ENCODE data around the gene EHD4.

- TF ChIP-seq CTCF (IDR thresholded peaks at IDR 0.05) = no peak
- TF ChIP-seq POLR2AphosphoS5 (IDR thresholded peaks at IDR 0.05; ENCODE audit: insufficient read depth in 1 of 2, low read depth in 1 of 2) = no peak
- no peak for TF ChIP-seq POLR2A (IDR thresholded peaks at IDR 0.05)
Measured at GRCh38 chr15:41896566-41896965, 75.8 kb downstream of the EHD4 start.

Data from vagina (tissue), 2 donors.